HEK293T (cell line): ENCODE results near the gene UBXN2A.
A peak's percentile ranks its signal among the peaks of the same experiment; 100 is the strongest.

Source experiments
- CTCF ChIA-PET: fragments of 350-600 bp; formaldehyde crosslinking; extraction: SDS; loops from one replicate; lab custom pipeline; 2021; ENCODE audit warnings: antibody characterized with exemption, inconsistent platforms; lab: Yijun Ruan, JAX
- POLR2A ChIA-PET: fragments of 350-600 bp; formaldehyde crosslinking; extraction: SDS; loops from one replicate; lab custom pipeline; 2020; ENCODE audit warnings: antibody characterized with exemption, inconsistent platforms; lab: Yijun Ruan, JAX
- DNase-seq: peaks from one replicate; pipeline ENCODE4 v3.0.0; 2012; ENCODE audit warnings: mixed read lengths; ENCODE audit errors: extremely low spot score
- ARNT ChIP-seq: fragments of 450-650 bp; IDR thresholded peaks from 2 replicates; pipeline ENCODE4 v1.6.1; 2017; ENCODE audit warnings: mild to moderate bottlenecking
- BHLHE40 ChIP-seq: fragments of 450-650 bp; IDR thresholded peaks from 2 replicates; pipeline ENCODE4 v1.6.1; 2016; ENCODE audit warnings: mild to moderate bottlenecking, moderate library complexity, borderline replicate concordance
- CTBP1 ChIP-seq: fragments of 450-650 bp; IDR thresholded peaks from 2 replicates; pipeline ENCODE4 v1.6.1; 2016; ENCODE audit warnings: borderline replicate concordance
- ELF4 ChIP-seq: fragments of 450-650 bp; IDR thresholded peaks from 2 replicates; pipeline ENCODE4 v1.6.1; 2017; ENCODE audit warnings: antibody characterized with exemption
- FOXA1 ChIP-seq: fragments of 450-650 bp; IDR thresholded peaks from 2 replicates; pipeline ENCODE4 v1.6.1; 2016; ENCODE audit warnings: mild to moderate bottlenecking
- FOXK2 ChIP-seq: fragments of 450-650 bp; IDR thresholded peaks from 2 replicates; pipeline ENCODE4 v1.6.1; 2016; ENCODE audit warnings: mild to moderate bottlenecking
- FOXM1 ChIP-seq: fragments of 450-650 bp; IDR thresholded peaks from 2 replicates; pipeline ENCODE4 v1.6.1; 2017; ENCODE audit warnings: mild to moderate bottlenecking, borderline replicate concordance
- L3MBTL2 ChIP-seq: fragments of 450-650 bp; conservative IDR thresholded peaks from 2 replicates; pipeline ENCODE4 v1.6.1; 2016; ENCODE audit warnings: mild to moderate bottlenecking
- NFRKB ChIP-seq: fragments of 450-650 bp; IDR thresholded peaks from 2 replicates; pipeline ENCODE4 v1.6.1; 2016; ENCODE audit warnings: mild to moderate bottlenecking, moderate library complexity
- TARDBP ChIP-seq: fragments of 450-650 bp; IDR thresholded peaks from 2 replicates; pipeline ENCODE4 v1.6.1; 2016
- ZNF384 ChIP-seq: fragments of 450-650 bp; IDR thresholded peaks from 2 replicates; pipeline ENCODE4 v1.6.1; 2016

Gene UBXN2A

DNA sequence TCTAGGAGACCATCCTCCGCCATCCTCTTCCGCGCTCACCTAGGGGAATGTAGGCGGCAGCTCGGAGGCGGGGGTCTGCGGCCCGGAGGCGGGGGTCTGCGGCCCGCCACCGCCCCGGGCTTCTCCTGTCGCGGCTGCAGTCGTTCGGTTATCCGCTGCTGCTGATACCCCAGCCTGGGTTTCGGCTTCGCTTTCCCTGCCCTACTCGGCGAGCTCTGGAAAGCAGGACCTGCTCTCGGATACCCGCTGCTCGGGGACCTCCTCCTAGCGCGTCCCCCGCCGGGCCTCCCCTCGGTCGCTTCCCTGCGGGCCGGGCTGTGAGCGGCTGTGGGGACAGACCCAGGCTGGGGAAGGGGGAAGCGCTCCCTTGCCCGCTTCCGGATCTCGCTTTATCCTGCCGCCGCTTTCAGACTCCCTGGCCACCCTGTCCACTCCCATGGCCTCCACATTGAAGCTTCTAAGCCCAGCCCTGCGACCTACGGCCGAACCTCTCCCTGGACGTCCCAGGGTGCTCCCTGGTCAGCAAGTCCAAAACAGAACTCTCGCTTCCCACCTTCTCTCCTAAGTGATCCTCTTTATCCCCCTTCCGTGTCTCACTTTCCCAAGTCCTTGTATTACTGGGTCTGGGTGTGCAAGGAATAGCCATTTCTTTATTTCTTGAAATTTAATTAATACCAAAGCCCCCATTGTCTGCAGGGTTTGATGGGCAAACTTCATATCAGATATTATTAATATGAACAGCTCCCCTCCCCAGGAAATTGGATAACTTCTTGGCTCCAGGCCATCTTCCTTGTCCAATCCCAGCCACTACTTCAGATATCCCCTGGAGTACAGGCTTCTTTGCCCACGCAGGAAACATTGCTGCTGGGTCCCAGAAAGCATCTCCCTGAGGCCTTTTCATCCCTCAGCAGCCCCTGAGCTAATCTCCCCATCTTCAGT lies 110.0 kb downstream of the UBXN2A start:
- ChIA-PET CTCF (interaction anchor here (0.5 to 0.9 kb wide), 2 partner anchors 122 to 226 kb away, joined by 3 to 4 read pairs; no protein-coding TSS in a partner anchor), POLR2A (interaction anchor here (1.3 kb wide), 2 partner anchors 26 to 123 kb away, joined by 6 to 7 read pairs; partner anchors contain the start of genes ATAD2B and SF3B6)
- TF ChIP-seq ZNF384 (no peak), ELF4 (no peak), BHLHE40 (no peak), FOXA1 (no peak)
- peak; percentile 31 for DNase-seq

DNA sequence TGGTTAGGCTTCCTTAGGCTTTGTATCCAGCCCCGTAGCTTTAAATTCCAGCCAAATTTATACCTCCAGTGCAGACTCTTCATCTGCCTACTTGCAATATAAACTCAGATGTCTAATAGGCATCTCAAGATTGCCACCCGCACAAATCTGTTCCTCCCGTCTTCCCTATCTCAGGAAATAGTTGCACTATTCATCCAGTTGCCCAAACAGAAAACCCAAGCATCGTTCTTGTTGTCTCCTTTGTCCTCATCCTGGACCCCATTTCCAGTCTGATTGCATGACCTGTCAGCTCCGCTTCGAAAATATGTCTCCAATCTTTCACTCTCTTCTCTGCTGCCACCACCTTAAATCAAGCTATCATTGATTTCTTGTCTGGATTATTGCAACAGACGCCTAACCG lies 111.6 kb downstream of the UBXN2A start:
- DNase-seq: no peak
- POLR2A ChIA-PET: interaction anchor here (0.7 kb wide), 1 partner anchor 125 kb away, joined by 3 read pairs; the partner anchor contains the start of gene ATAD2B
- CTCF ChIA-PET: no interaction called here
- TF ChIP-seq FOXM1 (no peak), FOXK2 (no peak), ARNT (no peak), NFRKB (no peak), L3MBTL2 (no peak), BHLHE40 (no peak)

DNA sequence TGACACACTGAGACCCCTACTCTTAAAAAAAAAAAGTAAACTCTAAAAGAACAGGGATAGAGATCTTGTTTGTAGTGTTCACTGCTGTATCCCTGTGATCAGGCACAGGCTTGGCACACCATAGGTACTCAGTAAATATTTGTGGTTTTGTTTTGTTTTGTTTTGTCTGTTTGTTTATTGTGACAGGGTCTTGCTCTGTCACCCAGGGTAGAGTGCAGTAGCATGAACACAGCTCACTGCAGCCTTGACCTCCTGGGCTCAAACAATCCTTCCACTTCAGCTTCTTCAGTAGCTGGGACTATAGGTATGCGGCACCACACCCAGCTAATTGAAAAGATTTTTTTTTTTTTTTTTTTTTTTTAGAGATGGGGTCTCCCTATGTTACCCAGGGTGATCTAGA lies 112.7 kb downstream of the UBXN2A start:
- CTCF ChIA-PET: no interaction called here
- POLR2A ChIA-PET: no interaction called here
- DNase-seq: no peak
- TF ChIP-seq FOXM1 (no peak), ZNF384 (no peak), BHLHE40 (no peak), L3MBTL2 (no peak), CTBP1 (no peak), TARDBP (no peak), FOXA1 (no peak)
